ENCODE results near the gene HSD17B1.

Gene HSD17B1

GRCh38 chr17:42522798-42523278 lies 29.9 kb upstream of the HSD17B1 start:
- TF ChIP-seq CTCF (IDR thresholded peaks at IDR 0.05; ENCODE audit: low read depth, low read length, missing control alignments), result no peak

GRCh38 chr17:42525221-42525620 lies 27.5 kb upstream of the HSD17B1 start:
- no peak overlapping the region for H3K4me3 ChIP-seq (replicated peaks; ENCODE audit: low read depth, low read length)
- no peak for TF ChIP-seq CTCF (IDR thresholded peaks at IDR 0.05; ENCODE audit: low read depth, low read length, missing control alignments)
- DNase-seq (ENCODE audit: extremely low read depth, low read depth), result no peak

More at GRCh38 chr17:42522798-42523278, 29.9 kb upstream of the HSD17B1 start:
- no peak overlapping the region for H3K4me3 ChIP-seq (replicated peaks; ENCODE audit: low read depth, low read length)
- DNase-seq (ENCODE audit: extremely low read depth, low read depth), result no peak

GRCh38 chr17:42526031-42526444 lies 26.7 kb upstream of the HSD17B1 start:
- TF ChIP-seq CTCF (IDR thresholded peaks at IDR 0.05; ENCODE audit: low read depth, low read length, missing control alignments), result no peak
- no peak for DNase-seq (ENCODE audit: extremely low read depth, low read depth)
- H3K4me3 ChIP-seq (replicated peaks; ENCODE audit: low read depth, low read length), result no peak overlapping the region

- H3K4me3 ChIP-seq (replicated peaks; ENCODE audit: low read depth, low read length), result no peak overlapping the region
- TF ChIP-seq CTCF (IDR thresholded peaks at IDR 0.05; ENCODE audit: low read depth, low read length, missing control alignments), result no peak
- no peak for DNase-seq (ENCODE audit: extremely low read depth, low read depth)
Observed at GRCh38 chr17:42527932-42528331, 24.8 kb upstream of the HSD17B1 start.

GRCh38 chr17:42529061-42529460 lies 23.7 kb upstream of the HSD17B1 start:
- H3K4me3 ChIP-seq (replicated peaks; ENCODE audit: low read depth, low read length), result no peak overlapping the region
- DNase-seq (ENCODE audit: extremely low read depth, low read depth), result no peak
- no peak for TF ChIP-seq CTCF (IDR thresholded peaks at IDR 0.05; ENCODE audit: low read depth, low read length, missing control alignments)

- DNase-seq (ENCODE audit: extremely low read depth, low read depth), result no peak
- H3K4me3 ChIP-seq (replicated peaks; ENCODE audit: low read depth, low read length), result no peak overlapping the region
- no peak for TF ChIP-seq CTCF (IDR thresholded peaks at IDR 0.05; ENCODE audit: low read depth, low read length, missing control alignments)
Observed at GRCh38 chr17:42530952-42531454, 21.7 kb upstream of the HSD17B1 start.
